Measurements from ENCODE around the gene CNKSR2.

Gene CNKSR2

GRCh38 chrX:21658152-21658737, 284.0 kb downstream of the CNKSR2 start, which contains the start of gene KLHL34:
TSS of gene KLHL34 (minus strand) at chrX:21658330. CDS start at chrX:21657788, 542 bp downstream.
- no peak for TF ChIP-seq EZH2 (IDR thresholded peaks at IDR 0.05; ENCODE audit: borderline replicate concordance, low read length)
- TF ChIP-seq CTCF (IDR thresholded peaks at IDR 0.05; ENCODE audit: low read length) = no peak
- no peaks in the 10 kb centered on the region for H3K9me3 ChIP-seq (ENCODE audit: low read length)
- H3K4me2 ChIP-seq (ENCODE audit: low read length) = no peak within 1 kb of the TSS
- no peak within 1 kb of the TSS for H2AFZ ChIP-seq (ENCODE audit: low read length)
- H3F3A ChIP-seq (ENCODE audit: insufficient read depth, low read length) = no peaks in the 10 kb centered on the region
- no peaks in the 10 kb centered on the region for H4K20me1 ChIP-seq (ENCODE audit: insufficient read depth, low read length)
- no peaks in the 10 kb centered on the region for H3K36me3 ChIP-seq (ENCODE audit: insufficient read depth, low read length)
- H3K9me2 ChIP-seq (ENCODE audit: low read depth, low read length) = no peaks in the 10 kb centered on the region
- H3K4me3 ChIP-seq (ENCODE audit: low read depth, low read length, poor library complexity, severe bottlenecking) = no peak within 1 kb of the TSS
- H3K27me3 ChIP-seq (ENCODE audit: insufficient read depth, low read length) = no peaks in the 10 kb centered on the region
- no peak within 1 kb of the TSS for H3K27ac ChIP-seq (ENCODE audit: low read depth, low read length, poor library complexity, severe bottlenecking)
- H3K9ac ChIP-seq (ENCODE audit: low read length) = no peak within 1 kb of the TSS
- peaks cover 12% of the 10 kb centered on the region for H3K4me1 ChIP-seq (ENCODE audit: insufficient read depth, low read length, severe bottlenecking)
- H3K79me2 ChIP-seq (ENCODE audit: insufficient read depth, low read length) = no peaks in the 10 kb centered on the region

GRCh38 chrX:21658746-21659145, 284.5 kb downstream of the CNKSR2 start:
- Histone ChIP-seq H3K9ac (ENCODE audit: low read length) (no peak overlapping the region), H2AFZ (ENCODE audit: low read length) (no peak overlapping the region), H3F3A (ENCODE audit: insufficient read depth, low read length) (no peaks in the 10 kb centered on the region), H3K9me3 (ENCODE audit: low read length) (no peaks in the 10 kb centered on the region), H3K4me1 (ENCODE audit: insufficient read depth, low read length, severe bottlenecking) (peaks cover 12% of the 10 kb centered on the region), H3K36me3 (ENCODE audit: insufficient read depth, low read length) (no peaks in the 10 kb centered on the region), H3K27ac (ENCODE audit: low read depth, low read length, poor library complexity, severe bottlenecking) (no peak overlapping the region), H3K79me2 (ENCODE audit: insufficient read depth, low read length) (no peaks in the 10 kb centered on the region), H3K4me2 (ENCODE audit: low read length) (no peak overlapping the region), H3K4me3 (ENCODE audit: low read depth, low read length, poor library complexity, severe bottlenecking) (no peak overlapping the region), H3K27me3 (ENCODE audit: insufficient read depth, low read length) (no peaks in the 10 kb centered on the region), H3K9me2 (ENCODE audit: low read depth, low read length) (no peaks in the 10 kb centered on the region), H4K20me1 (ENCODE audit: insufficient read depth, low read length) (no peaks in the 10 kb centered on the region)
- TF ChIP-seq EZH2 (IDR thresholded peaks at IDR 0.05; ENCODE audit: borderline replicate concordance, low read length) (no peak), CTCF (IDR thresholded peaks at IDR 0.05; ENCODE audit: low read length) (no peak)

- H3F3A ChIP-seq (ENCODE audit: insufficient read depth, low read length) = no peaks in the 10 kb centered on the region
- H3K27me3 ChIP-seq (ENCODE audit: insufficient read depth, low read length) = no peaks in the 10 kb centered on the region
- no peak overlapping the region for H2AFZ ChIP-seq (ENCODE audit: low read length)
- no peaks in the 10 kb centered on the region for H3K9me3 ChIP-seq (ENCODE audit: low read length)
- H3K9me2 ChIP-seq (ENCODE audit: low read depth, low read length) = no peaks in the 10 kb centered on the region
- H3K4me3 ChIP-seq (ENCODE audit: low read depth, low read length, poor library complexity, severe bottlenecking) = no peak overlapping the region
- no peaks in the 10 kb centered on the region for H4K20me1 ChIP-seq (ENCODE audit: insufficient read depth, low read length)
- no peak overlapping the region for H3K9ac ChIP-seq (ENCODE audit: low read length)
- no peak overlapping the region for H3K27ac ChIP-seq (ENCODE audit: low read depth, low read length, poor library complexity, severe bottlenecking)
- no peaks in the 10 kb centered on the region for H3K36me3 ChIP-seq (ENCODE audit: insufficient read depth, low read length)
- peaks cover 9% of the 10 kb centered on the region for H3K4me1 ChIP-seq (ENCODE audit: insufficient read depth, low read length, severe bottlenecking)
- TF ChIP-seq EZH2 (IDR thresholded peaks at IDR 0.05; ENCODE audit: borderline replicate concordance, low read length) (no peak), CTCF (IDR thresholded peaks at IDR 0.05; ENCODE audit: low read length) (no peak)
- no peak overlapping the region for H3K4me2 ChIP-seq (ENCODE audit: low read length)
- no peaks in the 10 kb centered on the region for H3K79me2 ChIP-seq (ENCODE audit: insufficient read depth, low read length)
Observed at GRCh38 chrX:21659320-21659719, 285.1 kb downstream of the CNKSR2 start.
